MM.1S (cell line): ENCODE results near the gene AK8.
"Not testable (repeated sequence)": the region's sequence is repeated elsewhere in the genome, so short reads cannot be mapped to it uniquely, and the experiment has no call there.

Source experiments
- DNase-seq: peaks from one replicate; pipeline ENCODE4 v3.0.0-alpha.2; 2015
- H2AFZ ChIP-seq: fragments of 300-600 bp; sonication (generic); 2 replicates; pipeline ENCODE4 v1.6.0; 2016; ENCODE audit warnings: antibody characterized with exemption, low read length
- H3F3A ChIP-seq: fragments of 300-600 bp; sonication (generic); 2 replicates; pipeline ENCODE4 v1.6.1; 2016; ENCODE audit warnings: mild to moderate bottlenecking, antibody characterized with exemption, low read length, moderate library complexity, mixed read lengths; ENCODE audit not compliant: insufficient read depth
- H3K27ac ChIP-seq: fragments of 300-600 bp; sonication (generic); 2 replicates; pipeline ENCODE4 v1.5.1; 2016; ENCODE audit warnings: mild to moderate bottlenecking, low read length
- H3K27me3 ChIP-seq: fragments of 300-600 bp; sonication (generic); replicated peaks from 2 replicates; pipeline ENCODE4 v1.6.0; 2016; ENCODE audit warnings: low read length; ENCODE audit not compliant: insufficient read depth
- H3K36me3 ChIP-seq: fragments of 300-600 bp; sonication (generic); replicated peaks from 2 replicates; pipeline ENCODE4 v1.6.1; 2016; ENCODE audit warnings: mild to moderate bottlenecking, low read length, mixed read lengths; ENCODE audit not compliant: insufficient read depth
- H3K4me1 ChIP-seq: fragments of 300-600 bp; sonication (generic); 2 replicates; pipeline ENCODE4 v1.6.1; 2016; ENCODE audit warnings: low read length, mixed read lengths
- H3K4me2 ChIP-seq: fragments of 300-600 bp; sonication (generic); 2 replicates; pipeline ENCODE4 v1.6.0; 2016; ENCODE audit warnings: low read depth, low read length
- H3K4me3 ChIP-seq: fragments of 300-600 bp; sonication (generic); 2 replicates; pipeline ENCODE4 v1.5.1; 2016; ENCODE audit warnings: low read length, mixed read lengths
- H3K79me2 ChIP-seq: fragments of 300-600 bp; sonication (generic); 2 replicates; pipeline ENCODE4 v1.6.1; 2016; ENCODE audit warnings: mixed run types, low read length, mixed read lengths
- H3K9ac ChIP-seq: fragments of 300-600 bp; sonication (generic); 2 replicates; pipeline ENCODE4 v1.6.1; 2016; ENCODE audit warnings: low read length, mixed read lengths
- H3K9me2 ChIP-seq: fragments of 300-600 bp; sonication (generic); replicated peaks from 2 replicates; pipeline ENCODE4 v1.6.1; 2016; ENCODE audit warnings: mild to moderate bottlenecking, low read length, mixed read lengths; ENCODE audit not compliant: insufficient read depth
- H3K9me3 ChIP-seq: fragments of 300-600 bp; sonication (generic); replicated peaks from 2 replicates; pipeline ENCODE4 v1.6.1; 2016; ENCODE audit warnings: mild to moderate bottlenecking, low read length, mixed read lengths; ENCODE audit not compliant: insufficient read depth
- H4K20me1 ChIP-seq: fragments of 300-600 bp; sonication (generic); 2 replicates; pipeline ENCODE4 v1.6.1; 2016; ENCODE audit warnings: mild to moderate bottlenecking, low read length, moderate library complexity, mixed read lengths; ENCODE audit not compliant: insufficient read depth
- CTCF ChIP-seq: fragments of 300-600 bp; sonication (generic); IDR thresholded peaks from 2 replicates; pipeline ENCODE4 v1.5.1; 2016; ENCODE audit warnings: antibody characterized with exemption, low read length, mixed read lengths
- EZH2 ChIP-seq: fragments of 300-600 bp; sonication (generic); optimal IDR thresholded peaks from 2 replicates; pipeline ENCODE3; 2017; ENCODE audit warnings: low read depth, mild to moderate bottlenecking, antibody characterized with exemption, low read length, mixed read lengths
- EZH2phosphoT487 ChIP-seq: fragments of 300-600 bp; sonication (generic); IDR thresholded peaks from 2 replicates; pipeline ENCODE4 v1.6.1; 2018; ENCODE audit warnings: antibody characterized with exemption, low read length

Gene AK8

GRCh38 chr9:132722564-132723065 lies 155.5 kb downstream of the AK8 start:
- Histone ChIP-seq H3K4me2 (no peak overlapping the region), H2AFZ (no peak overlapping the region), H3K27me3 (peaks cover 89% of the 10 kb centered on the region), H3K4me3 (no peak overlapping the region), H3F3A (no peaks in the 10 kb centered on the region), H3K9ac (no peak overlapping the region), H3K36me3 (no peaks in the 10 kb centered on the region), H3K79me2 (no peaks in the 10 kb centered on the region), H3K9me3 (no peaks in the 10 kb centered on the region), H3K27ac (no peak overlapping the region), H3K9me2 (no peaks in the 10 kb centered on the region), H4K20me1 (no peaks in the 10 kb centered on the region), H3K4me1 (no peaks in the 10 kb centered on the region)
- DNase-seq = no peak
- no peak for TF ChIP-seq CTCF

GRCh38 chr9:132721661-132722060 lies 156.4 kb downstream of the AK8 start:
- H3K4me3 ChIP-seq = no peak overlapping the region
- H3K4me1 ChIP-seq = no peaks in the 10 kb centered on the region
- H3K4me2 ChIP-seq = no peak overlapping the region
- no peaks in the 10 kb centered on the region for H3K79me2 ChIP-seq
- no peak for TF ChIP-seq EZH2
- TF ChIP-seq CTCF = no peak
- TF ChIP-seq EZH2phosphoT487 = no peak
- DNase-seq = no peak
- no peaks in the 10 kb centered on the region for H3K9me3 ChIP-seq
- H3K9me2 ChIP-seq = no peaks in the 10 kb centered on the region
- H3K27ac ChIP-seq = no peak overlapping the region
- H3F3A ChIP-seq = no peaks in the 10 kb centered on the region
- no peaks in the 10 kb centered on the region for H3K36me3 ChIP-seq
- H3K9ac ChIP-seq = no peak overlapping the region
- H3K27me3 ChIP-seq = peaks cover 90% of the 10 kb centered on the region
- no peaks in the 10 kb centered on the region for H4K20me1 ChIP-seq
- no peak overlapping the region for H2AFZ ChIP-seq

- not testable (repeated sequence) for H3K4me1 ChIP-seq, H2AFZ ChIP-seq, H3K4me3 ChIP-seq, DNase-seq, H3K27ac ChIP-seq, H3K4me2 ChIP-seq, H3K9me2 ChIP-seq, H3K9me3 ChIP-seq, H3K79me2 ChIP-seq, H3K36me3 ChIP-seq, H3F3A ChIP-seq, H4K20me1 ChIP-seq, H3K9ac ChIP-seq
- H3K27me3 ChIP-seq = peaks cover 74% of the 10 kb centered on the region
These were observed 159.6 kb downstream of the AK8 start for GRCh38 chr9:132718381-132718928.

- H3F3A ChIP-seq = no peaks in the 10 kb centered on the region
- no peak overlapping the region for H3K9ac ChIP-seq
- H4K20me1 ChIP-seq = no peaks in the 10 kb centered on the region
- H3K79me2 ChIP-seq = no peaks in the 10 kb centered on the region
- TF ChIP-seq CTCF = no peak
- TF ChIP-seq EZH2phosphoT487 = no peak
- TF ChIP-seq EZH2 = no peak
- H3K4me1 ChIP-seq = no peaks in the 10 kb centered on the region
- no peak for DNase-seq
- no peak overlapping the region for H2AFZ ChIP-seq
- H3K9me2 ChIP-seq = no peaks in the 10 kb centered on the region
- no peak overlapping the region for H3K4me2 ChIP-seq
- no peaks in the 10 kb centered on the region for H3K36me3 ChIP-seq
- H3K27me3 ChIP-seq = peaks cover 72% of the 10 kb centered on the region
- H3K4me3 ChIP-seq = no peak overlapping the region
- H3K9me3 ChIP-seq = no peaks in the 10 kb centered on the region
- H3K27ac ChIP-seq = no peak overlapping the region
These were observed 160.6 kb downstream of the AK8 start for GRCh38 chr9:132717326-132717945.
